ENCODE measurements around the gene SCARB1. TPM values are rescaled to one million over a fixed set of nuclear protein-coding genes. Genes with fewer than 3 reads are reported as not detected.

The SCARB1 gene
- total RNA-seq, 6 experiments from 2014 or later: 128 to 359 (median 214) TPM

GRCh38 chr12:124824195-124824594, 39.5 kb downstream of the SCARB1 start:
- DNase-seq: peak in 1 of 3 donors; percentile 60
- no peak for TF ChIP-seq POLR2A (IDR thresholded peaks at IDR 0.05)
- TF ChIP-seq, protein P1, sequence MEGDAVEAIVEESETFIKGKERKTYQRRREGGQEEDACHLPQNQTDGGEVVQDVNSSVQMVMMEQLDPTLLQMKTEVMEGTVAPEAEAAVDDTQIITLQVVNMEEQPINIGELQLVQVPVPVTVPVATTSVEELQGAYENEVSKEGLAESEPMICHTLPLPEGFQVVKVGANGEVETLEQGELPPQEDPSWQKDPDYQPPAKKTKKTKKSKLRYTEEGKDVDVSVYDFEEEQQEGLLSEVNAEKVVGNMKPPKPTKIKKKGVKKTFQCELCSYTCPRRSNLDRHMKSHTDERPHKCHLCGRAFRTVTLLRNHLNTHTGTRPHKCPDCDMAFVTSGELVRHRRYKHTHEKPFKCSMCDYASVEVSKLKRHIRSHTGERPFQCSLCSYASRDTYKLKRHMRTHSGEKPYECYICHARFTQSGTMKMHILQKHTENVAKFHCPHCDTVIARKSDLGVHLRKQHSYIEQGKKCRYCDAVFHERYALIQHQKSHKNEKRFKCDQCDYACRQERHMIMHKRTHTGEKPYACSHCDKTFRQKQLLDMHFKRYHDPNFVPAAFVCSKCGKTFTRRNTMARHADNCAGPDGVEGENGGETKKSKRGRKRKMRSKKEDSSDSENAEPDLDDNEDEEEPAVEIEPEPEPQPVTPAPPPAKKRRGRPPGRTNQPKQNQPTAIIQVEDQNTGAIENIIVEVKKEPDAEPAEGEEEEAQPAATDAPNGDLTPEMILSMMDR (IDR thresholded peaks at IDR 0.05): no peak
- no peaks in the 10 kb centered on the region for H3K27me3 ChIP-seq
- intact Hi-C loops (cut with DNase I): no loop called here
- H3K36me3 ChIP-seq: no peaks in the 10 kb centered on the region
- H3K27ac ChIP-seq: peak overlapping the region; percentile 18 to 96 (median 92)
- no peaks in the 10 kb centered on the region for H3K9me3 ChIP-seq
- WGBS (ENCODE audit: insufficient coverage, low coverage, low lambda C conversion rate, missing lambda C conversion rate): 40% methylated on average over 8 of the region's 8 CpGs
- ATAC-seq: no peak
- H3K4me1 ChIP-seq: peaks cover 0 to 70% (median 23%) of the 10 kb centered on the region in 4 donors
- H3K4me3 ChIP-seq: no peak overlapping the region

DNA sequence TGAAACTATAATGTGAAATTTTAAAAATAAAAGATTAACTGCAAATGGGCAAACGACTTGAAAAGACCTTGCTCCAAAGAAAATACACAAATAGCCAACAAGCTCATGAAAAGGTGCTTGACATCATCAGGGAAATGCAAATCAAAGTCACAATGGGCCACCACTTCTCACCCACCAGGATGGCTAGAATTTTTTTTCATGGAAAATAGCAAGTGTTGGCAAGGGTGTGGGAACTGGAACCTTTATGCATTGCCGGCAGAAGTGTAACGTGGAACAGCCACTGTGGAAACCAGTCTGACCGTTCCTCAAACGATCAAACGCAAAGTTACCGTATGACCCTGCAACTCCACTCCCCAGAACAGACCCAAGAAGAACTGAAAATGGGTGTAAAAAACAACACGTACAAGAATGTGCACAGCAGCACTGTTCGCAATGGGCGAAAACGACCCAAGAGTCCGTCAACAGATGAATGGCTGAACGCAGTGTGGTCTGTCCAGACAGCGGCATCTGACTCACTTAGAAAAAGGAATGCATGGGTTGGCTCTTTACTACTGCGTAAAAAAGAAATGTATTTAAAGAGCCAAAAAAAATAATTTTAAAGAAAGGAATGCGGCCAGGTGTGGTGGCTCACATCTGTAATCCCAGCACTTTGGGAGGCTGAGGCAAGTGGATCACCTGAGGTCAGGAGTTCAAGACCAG, 40.2 kb downstream of the SCARB1 start:
- 82% methylated on average over 16 of the region's 16 CpGs for WGBS (ENCODE audit: insufficient coverage, low coverage, low lambda C conversion rate, missing lambda C conversion rate)
- DNase-seq: no peak
- H3K4me3 ChIP-seq: no peak overlapping the region
- no peaks in the 10 kb centered on the region for H3K9me3 ChIP-seq
- H3K4me1 ChIP-seq: peaks cover 0 to 65% (median 22%) of the 10 kb centered on the region in 4 donors
- no peaks in the 10 kb centered on the region for H3K27me3 ChIP-seq
- intact Hi-C loops (cut with DNase I): no loop called here
- H3K27ac ChIP-seq: peak overlapping the region in 2 of 3 donors; percentile 92 to 96
- no peak for TF ChIP-seq POLR2A (IDR thresholded peaks at IDR 0.05)
- TF ChIP-seq, protein P1 (IDR thresholded peaks at IDR 0.05): no peak
- ATAC-seq: no peak
- no peaks in the 10 kb centered on the region for H3K36me3 ChIP-seq

GRCh38 chr12:124822218-124822617, 41.4 kb downstream of the SCARB1 start:
- intact Hi-C loops (cut with DNase I): no loop called here
- Histone ChIP-seq H3K27me3 (no peaks in the 10 kb centered on the region), H3K9me3 (no peaks in the 10 kb centered on the region), H3K36me3 (no peaks in the 10 kb centered on the region), H3K27ac (peak overlapping the region; percentile 89 to 96 (median 92)), H3K4me3 (no peak overlapping the region), H3K4me1 (peaks cover 0 to 54% (median 22%) of the 10 kb centered on the region in 4 donors)
- WGBS (ENCODE audit: insufficient coverage, low coverage, low lambda C conversion rate, missing lambda C conversion rate): 98% methylated on average over 6 of the region's 6 CpGs
- no peak for ATAC-seq
- no peak for TF ChIP-seq POLR2A (IDR thresholded peaks at IDR 0.05)
- TF ChIP-seq, protein P1 (IDR thresholded peaks at IDR 0.05): no peak
- no peak for DNase-seq

DNA sequence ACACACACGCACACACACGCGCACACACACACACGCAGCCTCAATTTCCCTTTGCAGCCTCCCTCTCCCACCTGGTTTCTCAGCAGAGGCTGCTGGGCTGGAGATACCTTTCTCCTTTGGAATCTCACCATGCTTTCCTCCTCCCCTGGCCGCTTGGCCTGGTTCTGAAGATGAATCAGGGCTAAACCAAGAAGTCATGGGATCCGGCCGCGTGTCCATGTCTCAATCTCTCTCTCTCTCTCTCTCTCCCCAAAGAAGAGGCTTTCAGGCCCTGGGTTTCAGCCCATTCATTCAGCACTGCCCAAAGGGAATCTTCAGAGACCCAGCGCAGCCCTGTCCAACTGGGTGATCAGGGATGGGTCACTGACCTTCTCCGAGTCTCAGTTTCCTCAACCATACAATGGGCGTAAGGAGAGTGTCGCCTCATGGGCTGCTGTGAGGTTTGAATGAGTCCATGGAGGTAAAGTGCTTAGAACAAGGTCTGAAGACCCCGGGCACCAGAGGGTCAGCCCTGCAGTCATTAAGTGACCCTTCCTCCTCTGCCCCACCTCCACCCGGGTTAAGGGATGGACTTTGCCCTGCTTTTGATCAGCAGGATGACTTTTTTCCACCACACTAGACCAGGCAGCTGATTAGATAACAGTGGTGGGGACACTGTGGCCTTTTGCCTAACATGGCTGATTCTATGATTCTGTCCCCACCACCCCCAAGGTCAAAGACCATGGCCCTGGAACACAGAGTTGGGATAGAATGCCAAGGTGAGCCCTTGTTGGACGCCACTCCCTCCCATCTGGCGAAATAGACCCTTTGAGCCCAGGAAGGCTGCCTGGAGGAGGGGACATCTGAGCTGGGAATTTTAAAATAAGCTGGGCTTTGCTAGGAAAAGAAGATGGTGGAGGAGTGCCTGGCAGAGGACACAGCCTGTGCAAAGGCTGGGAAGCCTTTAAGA, 42.1 kb downstream of the SCARB1 start:
- H3K27me3 ChIP-seq: no peaks in the 10 kb centered on the region
- no peaks in the 10 kb centered on the region for H3K9me3 ChIP-seq
- intact Hi-C loops (cut with DNase I): no loop called here
- peaks cover 0 to 54% (median 23%) of the 10 kb centered on the region in 4 donors for H3K4me1 ChIP-seq
- peak; percentile 70 to 93 (median 85) for DNase-seq
- peak overlapping the region in 2 of 3 donors; percentile 25 for H3K4me3 ChIP-seq
- no peaks in the 10 kb centered on the region for H3K36me3 ChIP-seq
- H3K27ac ChIP-seq: peak overlapping the region; percentile 89 to 96 (median 92)
- TF ChIP-seq, protein P1 (IDR thresholded peaks at IDR 0.05): no peak
- TF ChIP-seq POLR2A (IDR thresholded peaks at IDR 0.05): peak; percentile 44
- WGBS (ENCODE audit: insufficient coverage, low coverage, low lambda C conversion rate, missing lambda C conversion rate): 27% methylated on average over 9 of the region's 16 CpGs
- peak; percentile 70 to 89 (median 83) for ATAC-seq

All from right lobe of liver (tissue), 6 donors.